Fibroblast of peridontal ligament (primary cell): ENCODE data around the gene CREM.
"Not testable (repeated sequence)": the region's sequence is repeated elsewhere in the genome, so short reads cannot be mapped to it uniquely, and the experiment has no call there.

Experiments
- DNase-seq: peaks from one replicate; pipeline ENCODE4 v3.0.0-alpha.2; 2010; ENCODE audit errors: extremely low read depth

Gene CREM

GRCh38 chr10:35126530-35127288 is at the start of gene CREM:
Gene CREM (plus strand): TSS chr10:35126846. CDS start chr10:35137836, 10,990 bp downstream.
- DNase-seq = peak; percentile 96

- DNase-seq = no peak
Observed at GRCh38 chr10:35079265-35079664, 47.4 kb upstream of the CREM start.

GRCh38 chr10:35079763-35080162 is 46.9 kb upstream of the CREM start:
- peak; percentile 56 for DNase-seq

GRCh38 chr10:35080261-35080660 is 46.4 kb upstream of the CREM start:
- DNase-seq = not testable (repeated sequence)

- DNase-seq = no peak
Observed at GRCh38 chr10:35083242-35083641, 43.4 kb upstream of the CREM start.

GRCh38 chr10:35089611-35090161 is 37.0 kb upstream of the CREM start:
- peak; percentile 29 for DNase-seq

- peak; percentile 97 for DNase-seq
Observed at GRCh38 chr10:35090162-35090954, 36.3 kb upstream of the CREM start, which contains the start of gene CUL2. Gene CUL2 (minus strand): TSS chr10:35090341. CDS start chr10:35071317, 19,024 bp downstream.

GRCh38 chr10:35091994-35092790 is 34.5 kb upstream of the CREM start:
- DNase-seq = no peak

GRCh38 chr10:35092851-35093250 is 33.8 kb upstream of the CREM start:
- no peak for DNase-seq

- DNase-seq = no peak
Observed at GRCh38 chr10:35096312-35096711, 30.3 kb upstream of the CREM start.

GRCh38 chr10:35097510-35097909 is 29.1 kb upstream of the CREM start:
- DNase-seq = no peak

- DNase-seq = peak; percentile 29
Observed at GRCh38 chr10:35103882-35104281, 22.8 kb upstream of the CREM start.

- DNase-seq = no peak
Observed at GRCh38 chr10:35112571-35112970, 14.1 kb upstream of the CREM start.

GRCh38 chr10:35119378-35119777 is 7.3 kb upstream of the CREM start:
- no peak for DNase-seq

- DNase-seq = no peak
Observed at GRCh38 chr10:35124540-35124939, 2.1 kb upstream of the CREM start.

- DNase-seq = no peak
Observed at GRCh38 chr10:35126062-35126529, 550 bp upstream of the CREM start.

GRCh38 chr10:35127289-35127891 is 744 bp downstream of the CREM start:
- peak; percentile 68 for DNase-seq

GRCh38 chr10:35129185-35129674 is 2.6 kb downstream of the CREM start:
- no peak for DNase-seq

- no peak for DNase-seq
Observed at GRCh38 chr10:35130663-35131062, 4.0 kb downstream of the CREM start.

GRCh38 chr10:35132727-35133126 is 6.1 kb downstream of the CREM start:
- no peak for DNase-seq

GRCh38 chr10:35133586-35133985 is 6.9 kb downstream of the CREM start:
- no peak for DNase-seq
